Aorta (tissue), 5 donors: ENCODE results near the gene PELI2. TPM values are rescaled to one million over a fixed set of nuclear protein-coding genes. Genes with fewer than 3 reads are reported as not detected.

Experiments
- ATAC-seq: fragments of 200-7000 bp; cut with Tn5 transposase; one replicate; pipeline ENCODE4 v1.9.1; 2022; ENCODE audit warnings: moderate library complexity; ENCODE audit not compliant: low FRiP score
- DNase-seq, 2 donors: peaks; one replicate each; pipeline ENCODE4 v3.0.0-alpha.2; 2020
- H3K27ac ChIP-seq, 2 donors: one replicate each; pipeline ENCODE4 v1.5.1; 2013; ENCODE audit warnings: low read length in 2 of 2, mild to moderate bottlenecking in 2 of 2, moderate library complexity in 2 of 2, control low read depth in 1 of 2, inconsistent platforms in 1 of 2, low read depth in 1 of 2
- H3K27me3 ChIP-seq, 2 donors: one replicate each; pipeline ENCODE4 v1.6.1; 2013; ENCODE audit warnings: control low read depth in 1 of 2, low read length in 1 of 2, mild to moderate bottlenecking in 1 of 2, moderate library complexity in 1 of 2; ENCODE audit not compliant: insufficient read depth in 2 of 2, control insufficient read depth in 1 of 2
- H3K36me3 ChIP-seq, 2 donors: one replicate each; pipeline ENCODE4 v1.6.1; 2013; ENCODE audit warnings: control low read depth in 1 of 2, low read length in 1 of 2, mild to moderate bottlenecking in 1 of 2; ENCODE audit not compliant: insufficient read depth in 2 of 2, control insufficient read depth in 1 of 2
- H3K4me1 ChIP-seq, 2 donors: one replicate each; pipeline ENCODE4 v1.6.1; 2013; ENCODE audit warnings: low read length in 2 of 2, control low read depth in 1 of 2, mild to moderate bottlenecking in 1 of 2, moderate library complexity in 1 of 2; ENCODE audit not compliant: insufficient read depth in 2 of 2, control insufficient read depth in 1 of 2
- H3K4me3 ChIP-seq, 2 donors: one replicate each; pipeline ENCODE4 v1.5.1; 2013; ENCODE audit warnings: low read length in 2 of 2, control low read depth in 1 of 2, mild to moderate bottlenecking in 1 of 2
- H3K9me3 ChIP-seq: one replicate; pipeline ENCODE4 v1.6.1; 2013; ENCODE audit warnings: mild to moderate bottlenecking, low read length; ENCODE audit not compliant: control insufficient read depth
- WGBS, 2 donors: extraction: QIAGEN DNeasy Blood & Tissue Kit; methylation state at CpG; one replicate each; pipeline ENCODE4 v1.1.7; 2013; 5-methylcytosine and 5-hydroxymethylcytosine counted together
- intact Hi-C, 2 donors: fragments of 100-400 bp; cut with DNase I; formaldehyde crosslinking; loops; one replicate each; pipeline versions ENCODE4 v1.14.2 to v1.15.0; 2022
- polyA plus RNA-seq, 2 donors: library from polyadenylated mRNA; stranded (reverse); fragments of 200-250 nt; gene quantifications; one replicate each; pipeline ENCODE4 v1.2.3, GENCODE V29; 2013
- total RNA-seq, 2 donors: library from RNA; stranded (reverse); fragmentation: NEBNext Ultra II Directional; extraction: Animal tissue kit (Norgen Biotek cat#: 25700); gene quantifications; one replicate each; pipeline ENCODE4 v1.2.1, GENCODE V29; 2021
- donor health status: healthy with polysubstance abuse.
- donor health status: Bipolar disorder and iron deficiency.
- donor health status: DM: no; HTN: no; CAD: no.
- donor health status: DM: no; HTN: no; CAD: no.
- donor health status: DM: yes; HTN: yes; CAD: no.

PELI2 gene
- total and polyA plus RNA-seq, 4 donors, result 3.6 to 22.8 (median 14.6) TPM

DNA sequence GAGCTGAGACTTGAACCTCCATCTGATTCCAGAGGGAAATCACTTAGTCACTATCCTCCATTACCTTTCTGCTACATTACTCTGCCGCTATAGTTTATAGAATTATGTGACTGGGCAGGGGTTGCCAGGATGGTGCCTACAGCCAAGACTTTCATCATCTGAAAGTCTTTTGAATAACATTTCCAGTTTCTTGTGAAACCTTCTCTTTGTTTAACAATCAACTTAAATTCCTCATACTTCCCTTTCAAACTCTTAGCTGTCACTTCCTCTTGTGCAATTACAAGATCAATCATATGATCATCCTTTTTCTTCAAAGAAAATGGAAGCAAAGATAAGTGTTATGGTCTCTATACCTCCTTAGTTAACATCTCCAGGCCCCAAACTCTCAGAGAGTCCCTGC, 25.4 kb upstream of the PELI2 start:
- ATAC-seq (no peak), DNase-seq (no peak)
- no peaks in the 10 kb centered on the region for H3K36me3 ChIP-seq
- peaks cover 1% of the 10 kb centered on the region for H3K9me3 ChIP-seq
- H3K4me3 ChIP-seq, result no peak overlapping the region
- WGBS, 2 donors, result 85 to 92% methylated on average over 1 of the region's 1 CpG
- no peak overlapping the region for H3K27ac ChIP-seq
- no peaks in the 10 kb centered on the region for H3K4me1 ChIP-seq
- H3K27me3 ChIP-seq, result no peaks in the 10 kb centered on the region
- intact Hi-C loops, result no loop called here

DNA sequence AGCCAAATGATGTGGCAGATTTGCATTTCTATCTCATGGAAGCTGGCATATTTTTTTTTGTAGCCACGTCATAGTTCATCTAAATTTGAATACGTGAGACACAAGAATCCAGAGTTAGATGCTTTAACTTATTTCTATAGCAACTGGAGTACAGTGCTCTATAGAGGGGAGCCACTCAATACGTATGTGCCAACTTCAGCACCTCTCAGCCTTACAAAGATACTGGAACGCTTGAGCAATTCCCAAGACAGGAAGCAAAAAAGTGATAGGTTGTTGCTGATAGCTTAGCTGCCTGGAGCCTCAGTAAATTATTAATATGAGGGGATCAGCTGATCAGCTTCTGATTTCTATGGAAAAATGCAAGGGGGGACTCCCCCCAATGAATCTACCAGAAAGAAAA, 24.1 kb upstream of the PELI2 start:
- Histone ChIP-seq H3K4me1 (peaks cover 0 to 3% of the 10 kb centered on the region in 2 donors), H3K9me3 (peaks cover 1% of the 10 kb centered on the region), H3K4me3 (no peak overlapping the region), H3K27ac (no peak overlapping the region), H3K36me3 (no peaks in the 10 kb centered on the region), H3K27me3 (no peaks in the 10 kb centered on the region)
- DNase-seq (no peak), ATAC-seq (no peak)
- WGBS, 2 donors, result 57 to 70% methylated on average over 4 of the region's 4 CpGs
- intact Hi-C loops, result no loop called here

DNA sequence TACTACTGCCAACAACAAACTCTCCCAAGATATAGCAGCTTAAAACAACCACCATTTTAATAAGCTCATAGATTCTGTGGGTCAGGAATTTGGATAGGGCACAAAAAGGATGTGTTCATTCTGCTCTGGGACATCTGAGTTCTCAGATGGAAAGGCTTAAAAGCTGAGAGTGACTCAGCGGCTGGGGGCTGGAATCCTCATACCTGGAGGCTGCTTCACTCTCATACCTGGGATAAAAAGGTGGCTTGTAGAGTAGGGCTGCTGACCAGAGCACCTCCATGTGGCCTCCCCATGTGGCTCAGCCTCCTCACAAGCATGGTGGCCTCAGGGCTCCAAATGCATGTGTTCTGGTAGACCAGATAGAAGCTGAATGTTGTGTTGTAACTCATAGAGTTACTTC, 20.2 kb upstream of the PELI2 start:
- Histone ChIP-seq H3K9me3 (peaks cover 1% of the 10 kb centered on the region), H3K36me3 (no peaks in the 10 kb centered on the region), H3K27me3 (no peaks in the 10 kb centered on the region), H3K4me3 (no peak overlapping the region), H3K4me1 (peaks cover 0 to 6% of the 10 kb centered on the region in 2 donors), H3K27ac (no peak overlapping the region)
- intact Hi-C loops, result no loop called here
- WGBS, 2 donors, result 94 to 97% methylated on average over 1 of the region's 1 CpG
- no peak for DNase-seq
- no peak for ATAC-seq

DNA sequence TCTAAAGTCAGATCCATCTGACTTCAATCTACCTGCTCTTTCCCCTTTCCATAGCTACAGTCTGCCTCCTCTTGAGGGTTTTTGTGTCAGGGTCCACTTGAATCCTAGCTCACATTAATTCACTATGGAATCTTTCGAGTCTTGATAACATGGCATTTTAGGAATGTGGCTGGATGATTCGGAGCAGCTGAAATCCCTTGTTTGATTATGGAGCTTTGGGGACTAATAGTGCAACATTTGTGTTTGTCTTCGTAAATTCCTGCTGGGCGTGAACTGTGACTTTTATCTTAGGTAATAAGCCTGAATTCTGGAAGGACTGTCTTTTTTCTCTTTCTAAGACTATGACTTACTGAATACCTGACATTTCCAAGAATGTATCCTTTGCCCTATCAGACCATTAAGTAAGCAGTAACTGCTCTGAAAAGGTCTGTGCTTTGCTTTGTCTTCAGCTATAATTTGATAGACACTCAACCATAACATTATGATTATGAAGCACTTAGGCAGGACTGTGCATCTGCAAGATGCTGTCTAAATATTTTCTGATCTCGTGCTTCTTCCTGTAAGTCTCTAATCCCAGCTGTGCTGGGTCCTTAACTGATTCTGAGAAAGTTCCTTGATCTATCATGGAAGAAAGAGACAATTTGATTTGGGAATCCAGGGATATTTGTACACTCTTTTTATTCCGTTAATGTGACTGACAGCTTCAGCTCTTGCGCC, 19.0 kb upstream of the PELI2 start:
- 66 to 71% methylated on average over 7 of the region's 7 CpGs for WGBS, 2 donors
- no peak overlapping the region for H3K4me3 ChIP-seq
- ATAC-seq (no peak), DNase-seq (no peak)
- H3K27ac ChIP-seq, result no peak overlapping the region
- peaks cover 0 to 6% of the 10 kb centered on the region in 2 donors for H3K4me1 ChIP-seq
- no peaks in the 10 kb centered on the region for H3K36me3 ChIP-seq
- intact Hi-C loops, result no loop called here
- peaks cover 1% of the 10 kb centered on the region for H3K9me3 ChIP-seq
- no peaks in the 10 kb centered on the region for H3K27me3 ChIP-seq

DNA sequence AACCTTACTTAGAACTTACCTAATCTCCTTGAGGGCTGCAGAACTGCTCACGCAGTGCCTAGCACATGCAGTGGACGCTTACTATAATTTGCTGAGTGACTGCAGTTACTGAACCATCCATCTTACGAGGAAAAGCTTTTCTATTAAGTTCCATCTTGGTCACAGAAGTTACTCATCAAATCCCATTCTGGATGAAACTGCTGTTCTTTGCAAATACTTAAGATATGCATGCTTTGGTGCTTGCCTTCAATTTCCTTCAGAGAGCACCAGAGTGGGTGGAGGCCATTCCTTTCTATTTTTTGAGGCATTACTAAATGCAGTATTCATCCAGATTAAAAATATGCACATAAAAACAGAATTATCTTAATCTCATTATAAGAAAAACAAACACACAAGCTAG, 17.7 kb upstream of the PELI2 start:
- no peak for DNase-seq
- intact Hi-C loops, result loop anchor here in 1 of 2 donors (2.0 kb wide), 1 partner anchor 18 kb away; the partner anchor contains the start of gene PELI2
- Histone ChIP-seq H3K36me3 (no peaks in the 10 kb centered on the region), H3K27ac (no peak overlapping the region), H3K4me3 (no peak overlapping the region), H3K9me3 (peaks cover 1% of the 10 kb centered on the region), H3K4me1 (peaks cover 0 to 6% of the 10 kb centered on the region in 2 donors), H3K27me3 (no peaks in the 10 kb centered on the region)
- ATAC-seq, result no peak
- WGBS, 2 donors, result 6 to 21% methylated on average over 3 of the region's 3 CpGs

DNA sequence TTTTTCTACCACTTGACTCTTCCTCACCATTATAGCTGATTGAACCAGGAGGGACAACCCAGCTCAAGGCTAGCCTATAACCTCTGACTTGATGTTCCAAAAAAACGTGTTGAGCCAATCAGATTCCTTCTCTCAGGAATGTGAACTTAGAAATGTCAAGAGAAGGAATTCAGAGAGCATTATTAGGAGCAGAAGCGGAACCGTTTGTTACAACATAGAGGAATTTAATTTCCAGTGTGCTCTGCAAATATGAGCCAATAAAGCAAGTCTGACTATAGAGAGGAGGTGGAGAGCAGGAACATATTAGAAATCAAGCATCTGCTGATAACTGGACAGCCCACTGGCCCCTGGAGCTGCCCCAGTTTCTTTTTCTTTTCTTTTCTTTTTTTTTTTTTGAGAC, 15.3 kb upstream of the PELI2 start:
- Histone ChIP-seq H3K9me3 (no peaks in the 10 kb centered on the region), H3K27ac (no peak overlapping the region), H3K36me3 (no peaks in the 10 kb centered on the region), H3K4me3 (no peak overlapping the region), H3K4me1 (peaks cover 0 to 6% of the 10 kb centered on the region in 2 donors), H3K27me3 (no peaks in the 10 kb centered on the region)
- ATAC-seq, result no peak
- 42 to 52% methylated on average over 3 of the region's 3 CpGs for WGBS, 2 donors
- no peak for DNase-seq
- intact Hi-C loops, result no loop called here

DNA sequence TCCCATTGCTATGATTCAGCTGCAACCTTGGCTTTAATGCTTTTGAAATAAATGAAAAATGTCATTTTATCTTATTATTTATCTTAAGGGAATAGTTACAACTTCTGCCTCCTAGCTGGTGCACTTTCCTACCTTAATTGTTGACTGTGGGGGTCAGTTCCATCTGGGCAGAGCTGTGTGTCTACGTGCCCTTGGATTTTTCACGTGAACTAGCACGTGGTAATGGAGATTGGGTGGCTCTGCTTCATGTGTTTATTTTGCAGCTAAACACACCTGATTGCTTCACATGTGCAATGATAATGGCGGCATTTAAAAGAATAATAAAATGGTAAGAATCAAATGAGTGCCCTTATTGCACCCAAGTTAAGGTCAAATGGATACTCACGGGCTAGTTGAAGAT, 10.6 kb upstream of the PELI2 start:
- intact Hi-C loops, result no loop called here
- 82 to 86% methylated on average over 5 of the region's 5 CpGs for WGBS, 2 donors
- no peak overlapping the region for H3K4me3 ChIP-seq
- no peaks in the 10 kb centered on the region for H3K4me1 ChIP-seq
- no peak overlapping the region for H3K27ac ChIP-seq
- H3K9me3 ChIP-seq, result no peaks in the 10 kb centered on the region
- no peaks in the 10 kb centered on the region for H3K36me3 ChIP-seq
- no peak for DNase-seq
- ATAC-seq, result no peak
- no peaks in the 10 kb centered on the region for H3K27me3 ChIP-seq

DNA sequence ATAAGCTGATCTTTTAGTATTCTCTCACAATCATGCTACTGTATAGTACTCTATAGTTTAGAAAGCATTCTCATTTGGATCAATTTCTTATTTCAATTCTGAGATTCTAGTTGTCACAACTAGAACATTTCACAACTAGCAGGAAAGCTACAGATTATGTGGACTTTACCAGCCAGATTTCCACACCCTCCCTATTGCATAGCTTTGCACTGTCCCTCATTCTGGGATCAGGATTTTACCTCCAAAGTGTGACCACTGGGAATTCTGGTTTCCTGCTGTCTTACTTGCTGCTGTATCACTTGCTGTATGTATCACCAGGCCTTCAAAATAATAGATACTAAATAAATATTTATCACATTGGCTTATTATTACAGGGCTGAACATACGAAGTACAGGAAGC, 10.2 kb upstream of the PELI2 start:
- DNase-seq, result no peak
- no peaks in the 10 kb centered on the region for H3K9me3 ChIP-seq
- intact Hi-C loops, result no loop called here
- 76 to 91% methylated on average over 1 of the region's 1 CpG for WGBS, 2 donors
- no peaks in the 10 kb centered on the region for H3K4me1 ChIP-seq
- no peak overlapping the region for H3K27ac ChIP-seq
- H3K27me3 ChIP-seq, result no peaks in the 10 kb centered on the region
- H3K4me3 ChIP-seq, result no peak overlapping the region
- H3K36me3 ChIP-seq, result no peaks in the 10 kb centered on the region
- no peak for ATAC-seq

DNA sequence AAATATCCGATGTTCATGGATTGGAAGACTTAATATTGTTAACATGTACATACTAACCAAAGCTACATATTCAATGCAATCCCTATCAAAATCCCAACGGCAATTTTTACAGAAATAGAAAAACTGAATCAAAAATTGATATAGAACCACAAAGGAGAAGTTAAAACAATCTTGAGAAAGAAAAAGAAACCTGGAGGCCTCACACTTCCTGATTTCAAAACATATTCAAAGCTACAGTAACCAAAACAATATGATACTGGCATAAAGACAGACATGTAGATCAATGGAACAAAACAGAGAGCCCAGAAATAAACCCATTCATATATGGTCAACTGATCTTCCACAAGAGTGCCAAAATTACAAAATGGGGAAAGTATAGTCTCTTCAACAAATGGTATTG, 5.4 kb upstream of the PELI2 start:
- intact Hi-C loops, result loop anchor here in 1 of 2 donors (10.0 kb wide), 1 partner anchor 408 kb away; no protein-coding TSS in a partner anchor
- 89 to 92% methylated on average over 2 of the region's 2 CpGs for WGBS, 2 donors
- H3K9me3 ChIP-seq, result no peaks in the 10 kb centered on the region
- DNase-seq, result no peak
- H3K4me3 ChIP-seq, result no peak overlapping the region
- H3K4me1 ChIP-seq, result no peaks in the 10 kb centered on the region
- H3K27ac ChIP-seq, result no peak overlapping the region
- H3K36me3 ChIP-seq, result no peaks in the 10 kb centered on the region
- no peak for ATAC-seq
- H3K27me3 ChIP-seq, result no peaks in the 10 kb centered on the region
